Endothelial cell of umbilical vein (primary cell): ENCODE measurements around the gene CHRM4. TPM values are rescaled to one million over a fixed set of nuclear protein-coding genes. Genes with fewer than 3 reads are reported as not detected.

ENCODE experiments used
- BruUV-seq: library from RNA; stranded (reverse); fragments of 400-500 nt; replicated peaks from 2 replicates; lab custom pipeline; 2021; lab: Mats Ljungman, UMichigan
- CTCF ChIA-PET: fragments of 300-600, 350-600 bp; sonication (Branson Sonifier 250); formaldehyde crosslinking; loops from one replicate; lab custom pipeline; 2021; ENCODE audit warnings: antibody characterized with exemption, inconsistent platforms; lab: Charles Lee
- POLR2A ChIA-PET: fragments of 300-600, 350-600 bp; sonication (Branson Sonifier 250); formaldehyde crosslinking; loops from one replicate; lab custom pipeline; 2021; ENCODE audit warnings: antibody characterized with exemption, inconsistent platforms; lab: Charles Lee
- DNase-seq: peaks from one replicate; pipeline ENCODE4 v3.0.0-alpha.2; 2011; ENCODE audit warnings: low read depth, low spot score
- FAIRE-seq: peaks from 2 replicates; lab custom pipeline; 2011; peaks lifted over from hg19 to GRCh38; lab: Jason Lieb, UNC
- H2AFZ ChIP-seq: 2 replicates; pipeline ENCODE4 v1.6.0; 2012; ENCODE audit warnings: low read depth, low read length, control low read depth, inconsistent platforms
- H3K27ac ChIP-seq: 2 replicates; pipeline ENCODE4 v1.5.1; 2011; ENCODE audit warnings: low read depth, mild to moderate bottlenecking, control low read depth, low read length, moderate library complexity; ENCODE audit not compliant: insufficient read depth
- H3K27me3 ChIP-seq, 2 experiments: 2 replicates each; pipeline versions ENCODE4 v1.6.0 to v1.6.1; 2011; ENCODE audit warnings: low read length in 2 of 2, mixed read lengths in 1 of 2; ENCODE audit not compliant: control insufficient read depth in 2 of 2, insufficient read depth in 2 of 2
- H3K36me3 ChIP-seq, 2 experiments: 2 replicates in 1 of 2; 3 replicates in 1 of 2; pipeline ENCODE4 v1.5.1; 2011; ENCODE audit warnings: low read length in 2 of 2, mild to moderate bottlenecking in 1 of 2, moderate library complexity in 1 of 2; ENCODE audit not compliant: control insufficient read depth in 2 of 2, insufficient read depth in 2 of 2; ENCODE audit errors: extremely low read depth in 1 of 2
- H3K4me1 ChIP-seq: 3 replicates; pipeline ENCODE4 v1.5.1; 2011; ENCODE audit warnings: mild to moderate bottlenecking, low read length; ENCODE audit not compliant: control insufficient read depth, insufficient read depth; ENCODE audit errors: extremely low read depth
- H3K4me2 ChIP-seq: 2 replicates; pipeline ENCODE4 v1.6.1; 2011; ENCODE audit warnings: low read length, control low read depth, mixed read lengths; ENCODE audit not compliant: insufficient read depth
- H3K4me3 ChIP-seq, 3 experiments: fragments of 200-600 bp in 1 of 3; sonication (generic), shearing (Covaris generic) in 1 of 3; replicated peaks in 1 of 3; 2 replicates each; pipeline ENCODE4 v1.5.1; 2011 to 2016; ENCODE audit warnings: control low read depth in 3 of 3, low read length in 3 of 3, mild to moderate bottlenecking in 2 of 3, inconsistent platforms in 1 of 3, low read depth in 1 of 3, moderate library complexity in 1 of 3; ENCODE audit not compliant: insufficient read depth in 1 of 3
- H3K79me2 ChIP-seq: 2 replicates; pipeline ENCODE4 v1.6.0; 2012; ENCODE audit warnings: low read length, inconsistent platforms; ENCODE audit not compliant: control insufficient read depth, insufficient read depth
- H3K9ac ChIP-seq: replicated peaks from 2 replicates; pipeline ENCODE3; 2011; ENCODE audit warnings: low read length, control low read depth; ENCODE audit not compliant: insufficient read depth; ENCODE audit errors: extremely low read depth
- H3K9me1 ChIP-seq: replicated peaks from 3 replicates; pipeline ENCODE4 v1.6.0; 2011; ENCODE audit warnings: mild to moderate bottlenecking, low read length; ENCODE audit not compliant: control insufficient read depth, insufficient read depth; ENCODE audit errors: extremely low read depth
- H3K9me3 ChIP-seq: replicated peaks from 2 replicates; pipeline ENCODE4 v1.5.1; 2012; ENCODE audit warnings: low read length, inconsistent platforms; ENCODE audit not compliant: control insufficient read depth, insufficient read depth
- H4K20me1 ChIP-seq: replicated peaks from 2 replicates; pipeline ENCODE3; 2011; ENCODE audit warnings: mild to moderate bottlenecking, low read length; ENCODE audit not compliant: control insufficient read depth, insufficient read depth; ENCODE audit errors: extremely low read depth
- CTCF ChIP-seq, 2 donors: IDR thresholded peaks; 1 replicate in 1 of 2; 2 replicates in 1 of 2; pipeline ENCODE4 v1.5.1; 2011; ENCODE audit warnings: low read length in 2 of 2, mild to moderate bottlenecking in 2 of 2, moderate library complexity in 2 of 2, control low read depth in 1 of 2, inconsistent platforms in 1 of 2, low read depth in 1 of 2; ENCODE audit not compliant: insufficient read depth in 1 of 2; ENCODE audit errors: extremely low read depth in 1 of 2
- EZH2 ChIP-seq: IDR thresholded peaks from 2 replicates; pipeline ENCODE4 v1.6.1; 2012; ENCODE audit warnings: borderline replicate concordance, low read depth, mild to moderate bottlenecking, moderate library complexity, low read length, inconsistent platforms; ENCODE audit not compliant: severe bottlenecking
- FOS ChIP-seq: IDR thresholded peaks from 2 replicates; pipeline ENCODE4 v1.6.1; 2011; ENCODE audit warnings: mild to moderate bottlenecking, low read length, moderate library complexity, borderline replicate concordance; ENCODE audit not compliant: insufficient read depth
- GATA2 ChIP-seq: IDR thresholded peaks from 2 replicates; pipeline ENCODE4 v1.7.0; 2011; ENCODE audit warnings: low read depth, mild to moderate bottlenecking, moderate library complexity, mixed read lengths, low read length; ENCODE audit not compliant: insufficient read length, insufficient read depth
- JUN ChIP-seq: IDR thresholded peaks from 2 replicates; pipeline ENCODE4 v1.6.1; 2011; ENCODE audit warnings: borderline replicate concordance, low read depth; ENCODE audit not compliant: insufficient read length, insufficient read depth
- MYC ChIP-seq: IDR thresholded peaks from one replicate; pipeline ENCODE4 v1.6.1; 2011; ENCODE audit warnings: mild to moderate bottlenecking, low read depth, low read length
- POLR2A ChIP-seq: IDR thresholded peaks from 2 replicates; pipeline ENCODE4 v1.6.1; 2012; ENCODE audit warnings: low read depth, mild to moderate bottlenecking, control low read depth, low read length
- POLR2AphosphoS5 ChIP-seq: IDR thresholded peaks from 2 replicates; pipeline ENCODE4 v1.6.1; 2012; ENCODE audit warnings: low read depth, mild to moderate bottlenecking, control low read depth, low read length, moderate library complexity; ENCODE audit not compliant: insufficient read depth
- dilution Hi-C: fragments of 300-500 bp; cut with MboI; formaldehyde crosslinking; loops from one replicate; pipeline ENCODE4 v1.15.0; 2019; ENCODE audit warnings: low sequenced_read_pairs; ENCODE audit not compliant: extremely low pct_ligation_motif_present
- intact Hi-C: fragments of 100-400 bp; cut with micrococcal nuclease; formaldehyde crosslinking; loops from one replicate; pipeline ENCODE4 v1.10.0; 2022
- polyA plus RNA-seq, 4 experiments: library from polyadenylated mRNA; depleted of rRNA in 3 of 4; stranded (reverse) in 3 of 4; unstranded in 1 of 4; fragments of >200 nt; gene quantifications; 2 replicates each; pipeline versions ENCODE4 v1.2.1 to v1.2.3, GENCODE V29; 2011 to 2012; ENCODE audit warnings: missing spikeins in 1 of 4
- total RNA-seq: library from RNA; stranded (reverse); gene quantifications from 2 replicates; pipeline ENCODE4 v1.2.3, GENCODE V29; 2021
- TF ChIP-seq, protein P1 (sequence below): IDR thresholded peaks from 2 replicates; pipeline ENCODE4 v1.6.1; 2011; ENCODE audit not compliant: insufficient read depth, insufficient read length

The CHRM4 gene
- total and polyA plus RNA-seq, 2 donors (not counting 3 experiments of a cell fraction or from before 2014, with no cell fraction given), result 0.04 to 0.22 TPM

DNA sequence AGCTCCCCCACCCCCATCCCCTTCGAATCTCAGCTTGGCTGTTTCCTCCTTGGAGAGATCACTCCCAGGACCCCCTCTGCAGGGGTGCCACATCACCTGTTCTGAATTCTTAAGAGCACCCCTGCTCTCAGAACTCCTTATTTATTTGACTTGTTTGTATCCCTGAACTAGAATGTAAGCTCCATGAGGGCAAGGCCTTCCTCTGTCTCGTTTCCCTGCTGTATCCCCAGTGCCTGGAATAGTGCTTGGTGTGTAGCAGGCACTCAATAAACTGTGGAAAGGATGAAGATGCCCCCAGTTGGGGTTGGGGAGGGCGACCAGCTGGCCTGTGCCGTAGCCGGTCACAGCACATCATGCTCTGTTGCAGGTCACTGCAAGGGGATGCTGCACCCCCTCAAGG is 13.7 kb downstream of the CHRM4 start:
- dilution Hi-C loops (no loop called here), intact Hi-C loops (no loop called here)
- TF ChIP-seq, protein P1, sequence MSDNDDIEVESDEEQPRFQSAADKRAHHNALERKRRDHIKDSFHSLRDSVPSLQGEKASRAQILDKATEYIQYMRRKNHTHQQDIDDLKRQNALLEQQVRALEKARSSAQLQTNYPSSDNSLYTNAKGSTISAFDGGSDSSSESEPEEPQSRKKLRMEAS, result no peak
- TF ChIP-seq MYC (no peak), JUN (no peak), CTCF (IDR thresholded peaks at IDR 0.05; ENCODE audit: extremely low read depth in 1 of 2, insufficient read depth in 1 of 2, low read depth in 1 of 2, low read length in 2 of 2) (no peak), POLR2AphosphoS5 (no peak), GATA2 (no peak), FOS (no peak), POLR2A (no peak), EZH2 (no peak)
- Histone ChIP-seq H3K36me3 (peaks cover 3 to 35% of the 10 kb centered on the region in 2 experiments), H3K9me3 (no peaks in the 10 kb centered on the region), H3K4me3 (no peak overlapping the region), H2AFZ (no peak overlapping the region), H3K4me1 (peaks cover 8% of the 10 kb centered on the region), H3K9ac (no peak overlapping the region), H4K20me1 (no peaks in the 10 kb centered on the region), H3K9me1 (no peaks in the 10 kb centered on the region), H3K27ac (no peak overlapping the region), H3K27me3 (no peaks in the 10 kb centered on the region), H3K4me2 (no peak overlapping the region), H3K79me2 (no peaks in the 10 kb centered on the region)
- CTCF ChIA-PET, result interaction anchor here (0.8 to 2.0 kb wide), 3 partner anchors 9 to 14 kb away, joined by 3 to 6 read pairs (median 5); partner anchors contain the start of gene CHRM4
- BruUV-seq, result no TSS peak
- no peak for FAIRE-seq
- POLR2A ChIA-PET, result no interaction called here
- DNase-seq, result no peak
